ENCODE measurements around the gene KLF3. TPM values are rescaled to one million over a fixed set of nuclear protein-coding genes. Genes with fewer than 3 reads are reported as not detected.

KLF3 gene
- total and polyA plus RNA-seq, 9 of the 15 experiments (the other 6 are each of a cell fraction or from before 2014, with no cell fraction given) = 9.9 to 47.2 (median 18.1) TPM

GRCh38 chr4:38615847-38616246 is 48.2 kb upstream of the KLF3 start (continued):
- TF ChIP-seq AFF1 (IDR thresholded peaks at IDR 0.05; ENCODE audit: low read depth in 1 of 2, partially characterized antibody in 2 of 2) (peak in 1 of 2 experiments; percentile 28), HOXB6 (CRISPR knock-in tag; IDR thresholded peaks at IDR 0.05; ENCODE audit: borderline replicate concordance) (no peak), IRF2 (CRISPR knock-in tag; IDR thresholded peaks at IDR 0.05) (no peak), SMAD4 (CRISPR knock-in tag; conservative IDR thresholded peaks at IDR 0.05) (0 out of 2 replicates have a peak, but pooled peaks have one; percentile 16)

GRCh38 chr4:38618505-38618904 is 45.5 kb upstream of the KLF3 start:
- ChIA-PET POLR2A (no interaction called here), CTCF (ENCODE audit: low intra/inter-chr PET ratio) (no interaction called here)
- Histone ChIP-seq H3K36me3 (ENCODE audit: control insufficient read depth, insufficient read depth, low read length) (no peaks in the 10 kb centered on the region), H3K27ac (ENCODE audit: extremely low read depth, low read depth, low read length) (no peak overlapping the region), H3K4me2 (ENCODE audit: insufficient read depth, low read length) (no peak overlapping the region), H3K9me1 (ENCODE audit: control insufficient read depth, insufficient read depth, low read length) (no peaks in the 10 kb centered on the region), H3K4me1 (replicated peaks in 1 of 2; ENCODE audit: control insufficient read depth in 2 of 2, insufficient read depth in 2 of 2, low read length in 2 of 2) (peaks cover 23 to 39% of the 10 kb centered on the region in 2 experiments), H3K79me2 (ENCODE audit: control insufficient read depth, insufficient read depth, low read length) (no peaks in the 10 kb centered on the region), H3K27me3 (ENCODE audit: control insufficient read depth in 2 of 2, insufficient read depth in 2 of 2, low read length in 2 of 2) (no peaks in the 10 kb centered on the region), H3K9me3 (replicated peaks; ENCODE audit: control insufficient read depth, insufficient read depth, low read depth, low read length) (no peaks in the 10 kb centered on the region), H4K20me1 (replicated peaks; ENCODE audit: control insufficient read depth, insufficient read depth, low read length) (no peaks in the 10 kb centered on the region), H3K4me3 (no peak overlapping the region), H3K9ac (ENCODE audit: insufficient read depth in 1 of 2, low read depth in 2 of 2, low read length in 2 of 2) (no peak overlapping the region), H2AFZ (ENCODE audit: low read depth, low read length) (no peak overlapping the region)
- ATAC-seq (no peak), FAIRE-seq (no peak), DNase-seq (ENCODE audit: extremely low read depth in 1 of 4, low spot score in 3 of 4) (no peak)
- WGBS (ENCODE audit: insufficient coverage, low coverage, missing lambda C conversion rate) = 77% methylated on average over 3 of the region's 3 CpGs
- intact Hi-C loops (cut with micrococcal nuclease) = no loop called here
- in situ Hi-C loops (cut with MboI) = no loop called here
- BruUV-seq (replicated peaks) = no TSS peak
- TF ChIP-seq BMI1 (IDR thresholded peaks at IDR 0.05; ENCODE audit: low read length) (no peak), ZFPM2 (CRISPR knock-in tag; IDR thresholded peaks at IDR 0.05) (no peak), ZBTB12 (CRISPR knock-in tag; IDR thresholded peaks at IDR 0.05) (no peak), FOXO4 (CRISPR knock-in tag; IDR thresholded peaks at IDR 0.05) (no peak), TOE1 (IDR thresholded peaks at IDR 0.05; ENCODE audit: borderline replicate concordance) (no peak), TOE1 (CRISPR knock-in tag; IDR thresholded peaks at IDR 0.05; ENCODE audit: borderline replicate concordance, low read depth) (no peak), AFF4 (CRISPR knock-in tag; IDR thresholded peaks at IDR 0.05) (no peak)

Measured in K562 (cell line).